Loucy (cell line): ENCODE results near the gene TEX14.

Experiments used
- H2AFZ ChIP-seq: fragments of 200-600 bp; sonication (generic); 2 replicates; pipeline ENCODE4 v1.6.0; 2016; ENCODE audit warnings: antibody characterized with exemption, mild to moderate bottlenecking, low read length, moderate library complexity
- H3F3A ChIP-seq: fragments of 200-600 bp; 2 replicates; pipeline ENCODE4 v1.6.0; 2016; ENCODE audit warnings: antibody characterized with exemption, low read depth, mild to moderate bottlenecking
- H3K27me3 ChIP-seq: fragments of 200-600 bp; sonication (generic); 2 replicates; pipeline ENCODE4 v1.6.1; 2014; ENCODE audit warnings: low read length, mild to moderate bottlenecking; ENCODE audit not compliant: insufficient read depth, poor library complexity, severe bottlenecking
- H3K36me3 ChIP-seq: fragments of 200-600 bp; sonication (generic); 2 replicates; pipeline ENCODE4 v1.6.1; 2016; ENCODE audit warnings: low read length; ENCODE audit not compliant: insufficient read depth
- H3K4me1 ChIP-seq: fragments of 200-600 bp; sonication (generic); 2 replicates; pipeline ENCODE4 v1.5.1; 2014; ENCODE audit warnings: low read length, mild to moderate bottlenecking; ENCODE audit not compliant: insufficient read depth, poor library complexity, severe bottlenecking
- H3K4me2 ChIP-seq: fragments of 200-600 bp; sonication (generic); 2 replicates; pipeline ENCODE4 v1.6.0; 2014; ENCODE audit warnings: antibody characterized with exemption, low read length, low read depth, mild to moderate bottlenecking; ENCODE audit not compliant: poor library complexity, severe bottlenecking
- H3K4me3 ChIP-seq: fragments of 200-600 bp; sonication (generic); 2 replicates; pipeline ENCODE4 v1.5.1; 2014; ENCODE audit warnings: low read length, mild to moderate bottlenecking, mixed read lengths; ENCODE audit not compliant: poor library complexity, severe bottlenecking
- H3K79me2 ChIP-seq: fragments of 200-600 bp; sonication (generic); 2 replicates; pipeline ENCODE4 v1.6.1; 2014; ENCODE audit warnings: low read length; ENCODE audit not compliant: insufficient read depth
- H3K9ac ChIP-seq: fragments of 200-600 bp; sonication (generic); 2 replicates; pipeline ENCODE4 v1.6.0; 2014; ENCODE audit warnings: mild to moderate bottlenecking, low read depth, low read length, moderate library complexity; ENCODE audit not compliant: poor library complexity, severe bottlenecking
- H3K9me2 ChIP-seq: fragments of 200-600 bp; sonication (generic); replicated peaks from 2 replicates; pipeline ENCODE4 v1.6.1; 2016; ENCODE audit warnings: low read depth, low read length, mixed read lengths
- H3K9me3 ChIP-seq: fragments of 200-600 bp; sonication (generic); 2 replicates; pipeline ENCODE4 v1.6.1; 2014; ENCODE audit warnings: mild to moderate bottlenecking, antibody characterized with exemption, low read length, low read depth; ENCODE audit not compliant: insufficient read depth
- H4K20me1 ChIP-seq: fragments of 200-600 bp; sonication (generic); 2 replicates; pipeline ENCODE4 v1.6.0; 2014; ENCODE audit warnings: antibody characterized with exemption, low read length, mild to moderate bottlenecking; ENCODE audit not compliant: insufficient read depth, poor library complexity, severe bottlenecking
- EZH2phosphoT487 ChIP-seq: fragments of 200-600 bp; IDR thresholded peaks from 2 replicates; pipeline ENCODE4 v1.6.1; 2018; ENCODE audit warnings: antibody characterized with exemption, mild to moderate bottlenecking, moderate library complexity, borderline replicate concordance
- TF ChIP-seq, protein P1 (sequence below): fragments of 200-600 bp; sonication (generic); conservative IDR thresholded peaks from 2 replicates; pipeline ENCODE4 v1.5.1; 2014; ENCODE audit warnings: mild to moderate bottlenecking, antibody characterized with exemption, low read length

The TEX14 gene

GRCh38 chr17:58694826-58695225 is 3.0 kb upstream of the TEX14 start:
- 0 out of 2 replicates have a peak, but pooled peaks cover 2% of the 10 kb centered on the region for H3K36me3 ChIP-seq
- H3K27me3 ChIP-seq: no peaks in the 10 kb centered on the region
- peak overlapping the region; percentile 83 for H3K4me3 ChIP-seq
- H3K9me2 ChIP-seq: no peaks in the 10 kb centered on the region
- H3F3A ChIP-seq: no peaks in the 10 kb centered on the region
- peaks cover 35% of the 10 kb centered on the region for H3K79me2 ChIP-seq
- no peak overlapping the region for H2AFZ ChIP-seq
- H4K20me1 ChIP-seq: peaks cover 5% of the 10 kb centered on the region
- peak overlapping the region; percentile 78 for H3K4me2 ChIP-seq
- TF ChIP-seq, protein P1, sequence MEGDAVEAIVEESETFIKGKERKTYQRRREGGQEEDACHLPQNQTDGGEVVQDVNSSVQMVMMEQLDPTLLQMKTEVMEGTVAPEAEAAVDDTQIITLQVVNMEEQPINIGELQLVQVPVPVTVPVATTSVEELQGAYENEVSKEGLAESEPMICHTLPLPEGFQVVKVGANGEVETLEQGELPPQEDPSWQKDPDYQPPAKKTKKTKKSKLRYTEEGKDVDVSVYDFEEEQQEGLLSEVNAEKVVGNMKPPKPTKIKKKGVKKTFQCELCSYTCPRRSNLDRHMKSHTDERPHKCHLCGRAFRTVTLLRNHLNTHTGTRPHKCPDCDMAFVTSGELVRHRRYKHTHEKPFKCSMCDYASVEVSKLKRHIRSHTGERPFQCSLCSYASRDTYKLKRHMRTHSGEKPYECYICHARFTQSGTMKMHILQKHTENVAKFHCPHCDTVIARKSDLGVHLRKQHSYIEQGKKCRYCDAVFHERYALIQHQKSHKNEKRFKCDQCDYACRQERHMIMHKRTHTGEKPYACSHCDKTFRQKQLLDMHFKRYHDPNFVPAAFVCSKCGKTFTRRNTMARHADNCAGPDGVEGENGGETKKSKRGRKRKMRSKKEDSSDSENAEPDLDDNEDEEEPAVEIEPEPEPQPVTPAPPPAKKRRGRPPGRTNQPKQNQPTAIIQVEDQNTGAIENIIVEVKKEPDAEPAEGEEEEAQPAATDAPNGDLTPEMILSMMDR: no peak
- no peak for TF ChIP-seq EZH2phosphoT487
- H3K9me3 ChIP-seq: no peaks in the 10 kb centered on the region
- peak overlapping the region; percentile 94 for H3K9ac ChIP-seq
- H3K4me1 ChIP-seq: peaks cover 31% of the 10 kb centered on the region

DNA sequence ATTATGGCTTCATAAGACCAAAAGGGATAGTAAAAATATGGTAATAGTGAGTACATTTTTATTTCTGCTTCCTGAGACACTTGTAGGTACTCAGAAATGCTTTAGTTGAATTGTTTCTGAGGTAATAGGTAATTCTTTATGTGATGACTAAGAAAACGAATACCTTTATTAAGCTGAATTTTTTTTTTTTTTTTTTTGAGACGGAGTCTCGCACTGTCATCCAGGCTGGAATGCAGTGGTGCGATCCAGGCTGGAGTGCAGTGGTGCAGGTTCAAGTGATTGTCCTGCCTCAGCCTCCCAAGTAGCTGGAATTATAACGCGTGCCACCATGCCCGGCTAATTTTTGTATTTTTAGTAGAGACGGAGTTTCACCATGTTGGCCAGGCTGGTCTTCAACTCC is 2.5 kb upstream of the TEX14 start:
- no peak overlapping the region for H2AFZ ChIP-seq
- H3K27me3 ChIP-seq: no peaks in the 10 kb centered on the region
- no peaks in the 10 kb centered on the region for H3F3A ChIP-seq
- no peaks in the 10 kb centered on the region for H3K9me2 ChIP-seq
- no peaks in the 10 kb centered on the region for H3K9me3 ChIP-seq
- H3K79me2 ChIP-seq: peaks cover 35% of the 10 kb centered on the region
- peaks cover 5% of the 10 kb centered on the region for H4K20me1 ChIP-seq
- H3K36me3 ChIP-seq: no peaks in the 10 kb centered on the region
- peak overlapping the region; percentile 78 for H3K4me2 ChIP-seq
- peaks cover 31% of the 10 kb centered on the region for H3K4me1 ChIP-seq
- TF ChIP-seq, protein P1: no peak
- TF ChIP-seq EZH2phosphoT487: no peak
- H3K4me3 ChIP-seq: peak overlapping the region; percentile 83
- peak overlapping the region; percentile 94 for H3K9ac ChIP-seq

DNA sequence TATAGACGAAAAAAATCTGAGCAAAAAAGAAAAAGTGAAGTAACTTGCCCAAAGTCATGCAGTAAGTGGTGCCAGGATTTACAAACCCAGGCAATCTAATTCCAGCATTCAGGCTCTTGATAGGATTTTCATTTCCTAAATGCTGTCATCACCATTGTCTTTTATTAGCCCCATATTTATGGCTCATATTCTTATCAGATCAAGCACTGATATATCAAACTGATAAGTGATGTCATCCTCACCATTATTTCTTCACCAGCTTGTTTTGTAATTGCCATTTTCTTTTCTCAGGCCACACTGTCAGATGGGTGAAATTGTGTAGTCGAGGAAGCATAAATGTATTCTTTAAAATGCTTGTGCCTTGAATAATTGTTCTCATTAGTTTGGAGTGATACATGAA is 1.9 kb upstream of the TEX14 start:
- H2AFZ ChIP-seq: no peak overlapping the region

More for the DNA sequence above, 1.9 kb upstream of the TEX14 start:
- Histone ChIP-seq H3K27me3 (no peaks in the 10 kb centered on the region), H3K9me3 (no peaks in the 10 kb centered on the region), H3K4me3 (peak overlapping the region; percentile 83), H3K4me2 (peak overlapping the region; percentile 78), H3K9ac (peak overlapping the region; percentile 94), H3K4me1 (peaks cover 31% of the 10 kb centered on the region), H3K79me2 (peaks cover 35% of the 10 kb centered on the region), H3K9me2 (no peaks in the 10 kb centered on the region), H3F3A (no peaks in the 10 kb centered on the region), H3K36me3 (no peaks in the 10 kb centered on the region), H4K20me1 (peaks cover 5% of the 10 kb centered on the region)
- TF ChIP-seq, protein P1: no peak
- TF ChIP-seq EZH2phosphoT487: no peak
